Left ventricle myocardium superior (tissue), 1 donor: Measurements from ENCODE around the gene MACROH2A2. TPM values are rescaled to one million over a fixed set of nuclear protein-coding genes. Genes with fewer than 3 reads are reported as not detected.
A peak's percentile ranks its signal among the peaks of the same experiment; 100 is the strongest.
"Not testable (repeated sequence)": the region's sequence is repeated elsewhere in the genome, so short reads cannot be mapped to it uniquely, and the experiment has no call there.

Experiments used
- ATAC-seq: fragments of 200-7000 bp; cut with Tn5 transposase; one replicate; pipeline ENCODE4 v1.9.1; 2020; ENCODE audit warnings: mild to moderate bottlenecking, moderate library complexity
- DNase-seq: peaks from one replicate; pipeline ENCODE4 v3.0.0-alpha.2; 2020
- intact Hi-C: fragments of 100-400 bp; cut with micrococcal nuclease; formaldehyde crosslinking; loops from one replicate; pipeline ENCODE4 v1.11.0; 2022
- total RNA-seq: library from RNA; stranded (reverse); fragmentation: NEBNext Ultra II Directional; extraction: Animal tissue kit (Norgen Biotek cat#: 25700); gene quantifications from one replicate; pipeline ENCODE4 v1.2.1, GENCODE V29; 2021
- donor health status: DM: no; HTN: yes; CAD: no; lungs with severe emphysema.

The MACROH2A2 gene
- total RNA-seq, 1 donor from 2014 or later, result 15.2 TPM

DNA sequence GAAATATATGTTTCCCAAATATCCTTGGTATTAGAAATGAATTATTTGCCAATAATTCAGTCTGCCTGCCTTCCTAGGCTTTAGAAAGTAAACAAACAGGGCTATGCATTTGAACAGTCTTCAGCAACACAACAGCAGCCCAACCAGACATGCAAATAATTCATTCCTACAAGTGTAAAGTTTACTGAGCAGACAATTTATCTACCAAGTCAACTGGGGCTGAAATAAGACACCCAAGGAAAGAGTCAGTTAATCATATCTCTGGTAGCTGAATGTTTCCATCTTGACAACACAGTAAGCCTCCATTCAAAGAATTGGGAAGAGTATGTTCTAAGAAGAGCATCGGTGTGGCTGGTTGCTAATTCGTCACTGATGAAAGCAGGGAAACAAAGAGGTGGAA is 41.6 kb downstream of the MACROH2A2 start:
- intact Hi-C loops, result no loop called here
- no peak for ATAC-seq
- no peak for DNase-seq

DNA sequence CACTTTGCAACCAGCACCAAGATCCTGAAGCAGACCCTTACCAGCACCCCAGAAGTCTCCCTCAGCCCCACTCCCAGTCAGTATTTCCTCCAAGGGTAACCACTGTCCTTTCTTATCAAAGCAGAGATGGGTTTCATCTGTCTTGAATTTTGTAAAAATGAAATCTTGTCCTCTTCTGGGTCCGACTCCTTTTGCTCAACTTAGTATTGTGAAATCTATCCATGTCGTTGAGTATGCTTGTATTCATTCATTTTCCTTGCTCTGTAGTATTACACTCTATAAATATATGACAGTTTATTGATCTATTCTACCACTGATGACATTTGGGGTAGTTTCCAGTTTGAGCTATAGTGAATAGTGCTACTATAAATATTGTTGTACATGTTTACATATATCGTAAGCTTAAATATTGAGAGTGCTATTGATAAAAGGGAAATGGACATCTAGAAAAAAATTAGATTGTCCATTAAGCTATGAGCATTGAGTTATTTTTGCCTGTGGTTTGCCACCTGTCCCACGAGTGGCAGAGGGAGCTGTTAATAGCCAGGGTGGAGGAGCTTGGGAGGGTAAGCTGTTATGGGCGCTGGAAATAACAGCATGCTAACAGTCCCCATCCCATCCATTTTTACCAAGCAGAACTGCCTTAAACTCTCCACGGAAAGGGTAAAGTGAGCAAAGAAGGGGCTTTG is 43.5 kb downstream of the MACROH2A2 start:
- ATAC-seq (no peak), DNase-seq (no peak)
- intact Hi-C loops, result no loop called here

DNA sequence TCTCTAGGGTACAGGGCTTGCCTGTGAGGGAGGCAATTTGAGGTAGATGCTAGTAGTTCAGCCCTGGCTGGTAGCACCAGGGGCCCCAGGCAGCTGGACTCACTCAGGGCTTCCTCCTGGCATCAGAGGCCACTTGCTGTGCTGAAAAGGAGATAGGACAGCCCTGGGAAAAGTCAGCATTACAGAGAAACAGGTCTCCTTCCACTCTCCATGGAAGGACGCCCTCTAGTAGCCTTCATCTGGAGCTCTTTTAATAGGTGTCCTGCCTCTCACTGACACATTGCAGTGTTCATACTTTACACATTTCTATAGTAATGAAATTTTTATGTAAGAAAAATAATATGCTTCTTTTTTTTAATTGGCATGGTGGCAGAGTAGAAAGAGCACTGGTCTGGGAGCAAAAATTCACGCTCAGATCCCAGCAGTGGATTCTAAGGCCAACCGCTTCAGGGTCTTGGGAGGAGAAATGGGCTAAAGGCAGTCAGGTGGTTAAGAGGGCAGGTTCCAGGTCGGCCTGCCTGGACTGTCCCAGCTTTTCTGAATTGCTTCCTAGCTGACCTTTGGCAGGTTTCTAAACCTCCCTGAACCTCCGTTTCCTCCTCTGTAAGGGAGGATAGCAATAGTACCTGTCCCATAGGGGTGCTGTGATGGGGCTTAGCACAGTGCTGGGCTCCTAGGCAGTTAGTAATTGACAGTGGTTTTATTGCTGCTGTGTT is 44.2 kb downstream of the MACROH2A2 start:
- intact Hi-C loops, result no loop called here
- ATAC-seq (no peak), DNase-seq (no peak)

DNA sequence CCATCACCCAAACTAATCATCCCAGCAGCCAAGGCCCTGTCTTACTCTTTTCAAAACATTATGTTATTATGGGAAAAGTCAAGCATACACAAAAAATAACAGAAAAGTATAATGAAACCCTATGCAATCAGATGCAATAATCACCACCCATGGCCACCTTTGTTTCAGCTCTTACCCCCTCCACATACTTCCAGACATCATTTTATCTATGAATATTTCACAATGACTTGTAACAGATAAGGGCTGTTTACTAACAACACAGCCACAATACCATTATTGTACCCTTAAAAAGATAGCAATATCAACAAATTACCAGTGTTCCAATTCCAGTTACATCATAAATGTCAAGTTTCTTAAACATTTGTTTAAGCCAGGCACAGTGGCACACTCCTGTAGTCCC is 44.8 kb downstream of the MACROH2A2 start:
- intact Hi-C loops, result no loop called here
- ATAC-seq (no peak), DNase-seq (no peak)

DNA sequence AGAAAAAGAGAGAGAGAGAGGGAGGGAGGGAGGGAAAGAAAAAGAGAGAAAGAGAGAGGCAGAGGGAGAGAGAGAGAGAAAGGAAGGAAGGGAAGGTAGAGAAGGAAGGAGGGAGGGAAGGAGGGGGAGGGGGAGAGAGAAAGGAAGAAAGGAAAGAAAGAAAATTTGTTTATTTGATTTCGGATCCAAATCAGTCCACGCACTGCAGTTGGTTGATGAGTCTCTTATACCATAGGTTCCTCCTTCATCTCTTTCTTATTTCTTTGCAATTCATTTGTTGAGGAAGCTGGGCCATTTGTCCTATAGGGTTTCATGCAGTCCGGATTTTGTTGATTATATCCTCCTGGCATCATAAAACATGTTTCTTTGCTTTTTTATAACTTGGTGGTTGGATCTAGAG is 45.6 kb downstream of the MACROH2A2 start:
- intact Hi-C loops, result no loop called here
- DNase-seq (no peak), ATAC-seq (no peak)

DNA sequence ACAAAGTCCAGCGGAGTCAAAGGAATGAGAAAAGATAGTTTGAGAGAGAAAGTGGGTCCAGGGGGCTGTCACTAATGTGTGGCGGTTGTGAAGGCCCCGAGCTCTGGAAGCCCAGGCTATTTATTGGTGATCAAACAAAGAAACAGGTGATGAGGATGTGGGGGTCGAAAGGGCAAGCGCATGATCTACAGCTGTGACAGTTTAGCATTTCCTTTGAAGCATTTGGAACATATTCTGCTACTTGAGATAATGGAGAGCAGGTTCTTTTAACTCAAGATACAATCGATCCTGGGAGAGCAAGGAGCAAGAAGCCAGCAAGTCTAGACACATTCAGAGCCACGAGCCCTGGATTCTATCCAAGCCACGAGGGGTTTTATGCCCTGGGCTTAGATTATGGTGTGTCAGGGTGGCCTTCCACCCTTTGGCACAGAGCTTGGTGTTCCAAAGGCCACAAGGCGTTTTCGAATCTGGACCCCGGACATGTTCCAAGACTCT is 48.5 kb downstream of the MACROH2A2 start:
- DNase-seq, intact Hi-C loops, ATAC-seq: not testable (repeated sequence)

DNA sequence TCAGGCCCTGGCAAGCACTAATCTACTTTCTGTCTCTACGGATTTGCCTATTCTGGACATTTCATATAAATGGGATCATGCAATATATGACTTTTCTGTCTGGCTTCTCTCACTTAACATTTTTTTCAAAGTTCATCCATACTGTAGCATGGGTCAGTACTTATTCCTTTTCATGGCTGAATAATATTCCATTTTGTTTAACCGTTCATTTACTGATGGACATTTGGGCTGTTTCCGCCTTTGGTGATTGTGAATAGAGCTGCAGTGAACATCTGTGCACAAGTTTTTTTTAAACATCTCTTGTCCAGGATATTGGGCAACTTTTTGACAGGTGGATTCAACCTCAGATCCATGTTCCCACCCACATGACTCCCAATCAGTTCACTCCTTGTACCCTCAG is 49.0 kb downstream of the MACROH2A2 start:
- intact Hi-C loops, result no loop called here
- ATAC-seq (no peak), DNase-seq (no peak)

DNA sequence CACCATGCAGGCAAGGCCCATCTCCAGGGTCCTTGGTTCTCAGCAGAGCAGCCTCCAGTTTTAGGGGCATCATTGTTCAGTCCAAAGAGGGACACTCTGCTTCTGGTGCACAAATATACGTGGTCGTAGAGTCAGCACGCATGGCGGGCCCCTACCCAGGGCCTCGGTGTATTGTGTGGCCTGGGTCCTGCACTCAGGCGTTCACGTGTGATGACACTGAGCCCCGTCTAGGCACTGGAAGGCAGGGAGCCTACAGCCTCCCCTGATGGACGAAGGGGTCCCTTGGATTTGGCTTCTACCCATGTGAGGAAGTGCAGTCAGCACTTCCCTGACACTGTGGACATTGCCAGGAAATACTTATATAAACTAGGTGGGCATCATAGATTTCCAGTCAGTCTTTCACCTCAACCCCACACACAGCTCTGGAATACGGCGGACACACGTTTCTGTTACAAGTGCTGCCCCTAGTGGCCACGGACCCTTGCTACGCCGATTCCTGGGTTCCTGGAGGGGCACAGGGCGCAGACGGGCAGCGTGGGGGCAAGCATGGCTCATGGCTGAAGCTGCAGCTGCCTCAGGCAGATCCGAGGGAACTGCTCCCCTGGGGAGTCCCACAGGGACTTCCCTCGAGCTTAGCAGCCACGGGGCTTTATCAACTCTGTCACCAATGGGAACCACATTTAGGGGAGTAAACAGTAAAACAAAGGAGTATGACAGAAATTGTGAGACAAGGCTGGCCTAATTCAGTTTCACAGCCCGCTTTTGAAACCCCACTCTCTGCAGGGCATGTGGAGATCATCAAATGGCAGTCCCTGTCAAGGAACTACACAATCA is 54.5 kb downstream of the MACROH2A2 start:
- DNase-seq, result no peak
- ATAC-seq, result no peak
- intact Hi-C loops, result no loop called here

DNA sequence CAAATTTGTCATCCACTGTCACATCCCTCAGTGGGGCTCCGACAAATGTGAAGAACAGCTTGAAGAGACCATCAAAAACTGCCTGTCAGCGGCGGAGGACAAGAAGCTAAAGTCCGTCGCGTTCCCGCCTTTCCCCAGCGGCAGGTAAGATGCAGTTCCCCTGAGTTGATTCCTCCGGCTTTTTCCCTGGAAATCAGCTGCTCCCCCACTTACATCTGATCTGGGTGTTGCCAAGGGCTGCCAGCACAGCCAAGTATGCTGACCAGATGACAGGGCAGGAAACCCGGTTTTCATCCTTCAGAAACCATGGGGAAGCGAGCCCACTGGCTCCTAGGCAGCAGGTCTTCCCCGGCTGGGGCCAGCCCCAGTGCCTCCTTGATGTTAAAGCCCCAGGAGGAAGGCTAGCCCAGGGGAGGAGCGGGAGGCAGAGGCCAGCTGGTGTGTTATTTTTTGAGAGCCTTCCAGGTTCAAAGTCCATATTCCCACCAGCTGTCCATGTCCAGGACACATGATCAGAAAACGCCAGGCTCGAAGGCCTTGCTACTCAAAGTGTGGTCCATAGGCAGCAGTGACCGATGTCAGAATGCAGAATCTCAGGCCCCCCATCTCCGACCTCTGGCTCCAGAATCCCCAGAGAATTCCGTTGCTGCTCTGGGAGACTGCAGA is 56.6 kb downstream of the MACROH2A2 start:
- no peak for ATAC-seq
- DNase-seq, result no peak
- intact Hi-C loops, result no loop called here

DNA sequence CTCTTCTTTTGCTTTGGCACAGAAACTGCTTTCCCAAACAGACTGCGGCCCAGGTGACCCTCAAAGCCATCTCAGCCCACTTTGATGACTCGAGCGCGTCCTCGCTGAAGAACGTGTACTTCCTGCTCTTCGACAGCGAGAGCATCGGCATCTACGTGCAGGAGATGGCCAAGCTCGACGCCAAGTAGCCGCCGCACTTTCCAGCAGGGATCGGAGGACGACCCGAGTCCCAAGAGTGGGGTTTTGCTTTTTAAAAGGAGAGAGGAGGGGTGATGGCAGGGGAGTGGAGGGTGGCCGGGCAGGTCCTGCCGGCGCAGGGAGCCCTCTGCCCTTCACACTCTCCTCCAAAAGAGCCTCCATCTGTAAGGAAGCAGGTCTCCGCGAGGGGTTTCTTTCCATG is 58.9 kb downstream of the MACROH2A2 start:
- no peak for DNase-seq
- no peak for ATAC-seq
- intact Hi-C loops, result no loop called here

DNA sequence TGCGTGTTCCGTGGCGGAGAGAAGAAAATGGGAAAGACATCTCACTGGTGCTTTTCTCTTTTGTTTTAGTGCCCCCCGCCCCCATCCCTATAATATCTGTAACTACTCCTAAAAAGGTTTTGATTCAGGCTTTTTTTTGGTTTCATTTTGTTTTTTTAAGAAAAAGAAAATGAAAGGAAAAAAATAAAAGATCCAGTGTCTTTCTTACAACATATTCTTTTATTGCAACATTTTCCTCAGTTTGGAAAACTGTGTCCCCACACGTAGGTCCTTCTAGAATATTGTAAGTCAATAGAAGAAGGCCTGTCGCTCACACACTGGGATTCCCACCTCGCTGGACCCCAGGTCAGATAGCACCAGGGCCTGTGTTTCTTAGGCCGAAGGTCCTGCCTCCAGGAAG is 59.4 kb downstream of the MACROH2A2 start:
- ATAC-seq, result no peak
- intact Hi-C loops, result no loop called here
- no peak for DNase-seq

DNA sequence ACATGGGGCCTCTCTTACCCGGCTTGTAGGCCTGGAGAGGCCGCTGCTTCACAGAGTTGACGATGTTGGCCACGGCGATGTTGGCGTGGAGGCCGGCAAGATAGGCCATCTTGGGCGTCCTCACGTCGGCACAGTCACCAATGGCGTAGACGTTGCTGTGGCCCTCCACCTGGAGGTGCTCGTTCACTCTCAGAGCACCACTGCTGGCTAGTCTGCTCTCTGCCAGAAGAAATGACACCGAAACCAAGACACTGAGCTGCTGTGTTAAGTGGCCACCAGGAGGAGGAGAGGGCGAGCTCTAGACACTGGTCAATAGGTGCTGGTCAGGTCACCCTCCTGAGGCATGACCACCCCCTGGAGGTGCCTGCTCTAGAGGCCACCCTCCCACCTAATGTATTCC is 62.3 kb downstream of the MACROH2A2 start:
- intact Hi-C loops, result no loop called here
- no peak for ATAC-seq
- DNase-seq, result no peak

DNA sequence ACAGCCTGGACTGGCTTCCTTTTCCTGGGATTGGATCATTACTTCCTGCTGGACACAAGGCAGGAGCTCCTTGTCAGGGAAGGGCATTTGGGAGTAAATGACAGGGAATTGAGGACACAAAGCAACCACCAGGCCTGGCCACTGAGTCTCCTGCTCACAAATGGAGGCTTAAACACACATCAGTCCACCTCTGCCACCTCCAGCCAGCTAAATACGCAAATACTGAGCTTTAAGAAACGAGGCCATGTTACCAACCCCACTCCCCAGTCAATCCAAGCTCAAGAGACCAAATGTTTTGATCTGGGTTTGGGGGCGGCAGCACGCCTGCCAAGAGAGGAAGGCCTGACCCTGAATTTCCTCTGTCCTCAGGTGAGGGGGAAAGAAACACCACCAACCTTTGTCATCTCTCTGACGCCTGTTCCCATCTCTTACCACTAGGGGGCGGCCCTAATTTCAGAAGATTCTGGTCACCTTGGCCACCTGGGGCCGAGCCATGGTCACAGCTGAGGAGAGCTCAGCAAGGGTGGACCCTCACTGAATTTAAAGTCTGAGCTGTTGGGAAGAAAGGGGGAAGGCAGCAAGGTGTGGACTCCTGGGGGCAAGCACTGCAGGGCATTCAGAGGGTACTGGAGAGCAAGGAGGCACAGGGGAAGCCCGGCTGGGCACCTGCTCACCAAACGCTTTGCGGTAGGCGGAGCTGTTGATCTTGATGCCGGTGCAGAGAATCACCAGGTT is 63.5 kb downstream of the MACROH2A2 start:
- intact Hi-C loops, result no loop called here
- ATAC-seq (peak; percentile 58), DNase-seq (peak; percentile 47)

DNA sequence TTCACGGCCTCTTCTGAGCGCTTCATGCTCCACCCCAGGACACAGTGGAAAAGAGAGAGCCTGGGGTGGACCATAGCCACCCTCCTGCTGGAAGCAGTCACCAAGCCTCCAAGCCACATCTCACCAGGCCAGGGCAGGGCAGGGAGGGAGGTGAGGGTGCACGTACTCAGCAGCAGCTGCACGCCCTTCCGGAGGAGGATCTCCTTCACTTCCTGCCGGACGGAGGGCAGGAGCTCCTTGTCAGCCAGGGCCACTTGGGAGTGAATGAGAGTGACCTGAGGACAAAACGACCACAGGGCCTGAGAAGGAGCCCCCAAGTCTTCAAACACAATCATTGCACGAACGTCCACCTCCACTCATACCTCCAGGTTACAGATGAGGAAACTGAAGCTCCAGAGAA is 65.0 kb downstream of the MACROH2A2 start:
- intact Hi-C loops, result no loop called here
- no peak for DNase-seq
- ATAC-seq, result no peak

DNA sequence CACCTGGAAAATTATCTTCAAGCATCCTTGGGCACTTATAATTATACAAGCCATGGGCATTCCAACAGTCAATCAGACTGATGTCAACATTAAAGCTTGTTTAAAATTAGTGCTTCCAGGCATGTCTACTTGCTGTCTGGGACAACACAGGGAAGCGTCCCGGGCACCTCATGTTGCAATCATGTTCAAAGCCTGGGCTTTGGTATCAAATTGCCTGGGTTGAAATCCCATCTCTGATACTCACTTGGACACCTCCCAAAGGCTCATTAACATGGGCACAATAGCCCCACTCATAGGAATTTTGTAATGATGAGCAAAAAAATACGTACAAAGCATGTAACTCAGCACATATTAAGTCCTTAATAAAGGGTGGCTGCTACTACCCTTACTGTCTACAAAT is 65.5 kb downstream of the MACROH2A2 start:
- intact Hi-C loops, result no loop called here
- no peak for ATAC-seq
- DNase-seq, result no peak

DNA sequence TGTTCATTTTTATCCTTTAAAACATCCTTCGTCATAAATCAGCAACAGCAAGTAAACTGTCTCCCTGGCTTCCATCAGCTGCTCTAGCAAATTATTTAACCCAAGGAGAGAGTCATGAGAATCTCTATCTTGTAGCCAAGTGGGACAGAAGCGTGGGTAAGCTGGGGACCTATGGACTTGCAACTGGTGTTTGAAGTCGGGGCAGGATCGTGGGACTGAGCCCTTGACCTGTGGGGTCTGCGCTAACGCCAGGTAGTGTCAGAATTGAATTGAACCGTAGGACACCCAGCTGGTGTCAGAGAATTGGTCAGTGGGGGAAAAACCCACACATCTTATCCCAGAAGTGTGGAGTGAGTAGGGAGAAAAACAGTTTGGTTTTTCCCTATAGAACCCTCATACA is 66.6 kb downstream of the MACROH2A2 start:
- DNase-seq (no peak), ATAC-seq (no peak)
- intact Hi-C loops, result no loop called here

DNA sequence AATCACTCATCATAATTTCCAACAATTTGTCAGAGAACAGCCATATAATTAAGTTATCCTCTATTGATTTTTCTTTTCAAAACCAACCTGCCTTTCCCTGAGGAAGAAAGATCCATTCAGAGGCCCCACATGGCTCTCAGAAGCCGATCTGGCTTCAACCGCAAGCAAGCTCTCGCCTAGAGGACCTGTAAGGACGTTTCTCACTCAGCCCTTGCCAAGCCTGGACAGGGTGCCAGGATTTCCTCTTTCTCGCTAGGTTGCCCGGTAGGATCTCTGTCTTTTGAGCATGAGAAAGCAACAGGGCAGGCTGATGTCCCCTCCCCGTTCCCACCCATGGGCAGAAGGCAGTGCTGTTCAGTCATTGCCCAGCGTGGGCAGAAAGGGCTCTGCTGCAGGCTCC is 67.0 kb downstream of the MACROH2A2 start:
- ATAC-seq (peak; percentile 63), DNase-seq (peak; percentile 44)

DNA sequence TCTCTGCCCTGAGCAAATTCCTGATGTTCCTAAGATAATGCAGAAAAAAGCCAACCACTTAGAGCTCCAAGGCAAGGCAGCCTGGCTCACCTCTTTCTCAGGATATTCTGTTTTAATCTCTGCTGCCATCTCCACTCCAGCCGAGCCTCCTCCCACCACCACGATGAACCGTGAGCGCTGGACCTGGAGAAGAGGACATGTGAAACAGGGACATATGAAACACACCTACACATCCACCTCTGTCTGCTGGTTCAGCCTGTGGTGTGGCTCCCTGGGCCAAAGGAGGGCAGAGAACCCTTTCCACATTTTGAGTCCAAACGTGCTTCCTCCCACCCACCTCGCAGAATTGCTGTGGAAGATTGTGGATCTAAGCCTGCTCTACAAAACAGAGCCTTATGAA is 67.8 kb downstream of the MACROH2A2 start:
- no peak for ATAC-seq
- intact Hi-C loops, result no loop called here

More for the DNA sequence above, 67.0 kb downstream of the MACROH2A2 start:
- intact Hi-C loops, result no loop called here

More for the DNA sequence above, 67.8 kb downstream of the MACROH2A2 start:
- DNase-seq, result no peak
